HG03196 (cell line): Measurements from ENCODE around the gene DCDC2C.
"Not testable (repeated sequence)": the region's sequence is repeated elsewhere in the genome, so short reads cannot be mapped to it uniquely, and the experiment has no call there.

ENCODE experiments used
- ATAC-seq: cut with Tn5 transposase; IDR thresholded peaks from one replicate; pipeline ENCODE4 v1.9.1; 2021; ENCODE audit not compliant: unreplicated experiment

Gene DCDC2C

DNA sequence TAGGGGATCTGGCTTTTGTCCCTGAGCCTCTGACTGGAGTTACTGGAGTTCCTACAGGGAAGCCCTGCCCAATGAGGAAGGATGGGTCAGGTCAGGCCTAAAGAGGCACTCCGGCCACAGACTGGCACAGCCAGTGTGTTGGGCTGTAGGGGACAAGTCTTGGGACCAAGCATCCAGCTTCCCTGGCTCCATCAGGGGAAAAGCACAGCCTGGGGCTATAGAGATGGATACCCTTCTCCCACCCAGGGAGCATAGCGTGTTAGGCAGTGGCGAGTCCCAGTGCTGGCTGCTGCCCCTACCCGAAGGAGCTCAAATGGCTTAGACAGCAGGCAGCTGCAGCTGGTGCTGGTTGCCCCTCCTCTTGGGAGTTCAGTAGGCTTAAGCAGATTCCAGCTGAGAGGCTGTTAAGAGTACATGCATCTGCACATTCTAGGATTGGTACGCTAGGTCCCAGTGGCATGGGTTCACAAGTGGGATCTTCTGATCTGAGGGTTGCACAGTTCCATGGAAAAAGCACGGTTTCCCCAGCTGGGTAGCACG lies 111.4 kb downstream of the DCDC2C start:
- ATAC-seq, result no peak

DNA sequence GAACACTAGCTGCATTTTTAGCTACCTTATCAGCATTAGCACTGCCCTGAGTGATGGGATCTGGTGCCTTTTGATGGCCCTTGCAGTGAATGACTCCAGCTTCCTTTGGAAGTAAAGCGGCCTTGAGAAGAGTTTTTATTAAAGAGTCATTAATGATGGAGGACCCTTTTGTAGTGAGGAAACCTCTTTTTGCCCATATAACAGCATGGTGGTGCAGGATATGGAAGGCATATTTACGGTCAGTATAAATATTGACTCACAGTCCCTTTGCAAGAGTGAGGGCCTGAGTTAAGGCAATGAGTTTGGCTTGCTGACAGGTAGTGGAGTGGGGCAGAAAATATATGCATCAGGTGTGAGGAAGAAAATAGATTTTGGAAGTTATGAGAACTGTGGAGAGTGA lies 113.8 kb downstream of the DCDC2C start:
- not testable (repeated sequence) for ATAC-seq

DNA sequence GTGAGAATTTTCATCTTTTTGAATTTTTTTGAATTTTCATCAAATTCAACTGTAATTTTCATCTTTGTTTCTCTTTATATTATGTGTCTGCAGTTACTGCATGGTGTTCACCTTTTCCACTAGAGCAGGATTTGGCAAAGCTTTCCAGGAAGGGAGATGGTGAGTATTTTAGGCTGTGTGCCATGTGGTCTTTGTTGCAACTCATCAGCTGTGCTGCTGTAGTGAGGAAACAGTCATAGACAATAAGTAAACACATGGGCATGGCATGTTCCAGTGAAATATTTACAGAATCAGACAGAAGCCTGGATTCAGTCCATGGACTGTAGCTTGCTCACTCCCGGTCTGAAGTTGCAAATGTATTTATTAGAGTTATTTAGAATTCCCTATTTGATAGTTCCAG lies 120.4 kb downstream of the DCDC2C start:
- no peak for ATAC-seq

DNA sequence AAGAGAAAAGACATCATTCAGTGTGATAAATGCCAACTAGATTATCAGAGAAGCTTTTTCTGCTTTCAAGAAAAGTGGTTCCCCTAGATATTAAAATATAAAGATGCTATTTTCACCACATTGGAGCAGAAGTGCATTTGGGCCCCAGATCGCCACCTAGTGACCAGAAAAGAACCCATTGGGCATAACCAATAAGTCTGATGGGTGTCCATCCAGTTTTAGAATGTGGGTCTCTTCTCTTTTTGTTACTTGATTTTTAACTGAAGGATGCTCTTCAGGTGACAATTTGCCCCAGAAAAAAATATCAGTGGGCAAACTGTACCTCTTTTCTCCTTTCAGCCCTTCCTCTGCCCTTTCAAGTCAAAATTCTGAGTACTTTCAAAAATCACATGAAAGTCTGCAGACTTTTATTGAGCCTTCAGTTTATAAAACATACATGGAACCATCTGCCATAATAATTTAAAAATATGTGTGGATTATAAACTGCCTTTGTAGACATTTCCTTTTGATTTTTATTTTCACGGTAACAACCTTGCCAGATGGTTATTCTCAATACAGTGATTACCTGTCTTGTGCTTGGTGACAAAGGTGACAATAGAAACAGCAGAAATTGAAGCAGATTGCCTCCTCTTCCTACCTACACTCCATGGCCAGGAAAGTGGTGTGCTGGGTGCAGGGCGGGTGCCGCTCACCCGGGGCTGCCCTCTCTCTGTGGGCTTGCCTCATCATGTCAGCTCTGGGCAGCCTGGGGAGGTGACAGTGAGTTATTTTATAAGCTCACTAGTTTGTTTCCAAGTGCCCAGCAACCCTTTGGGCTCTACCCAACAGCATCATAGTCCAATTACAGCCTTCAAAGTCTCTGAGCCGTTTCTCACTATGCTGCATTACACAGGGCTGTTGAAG lies 124.5 kb downstream of the DCDC2C start:
- no peak for ATAC-seq

DNA sequence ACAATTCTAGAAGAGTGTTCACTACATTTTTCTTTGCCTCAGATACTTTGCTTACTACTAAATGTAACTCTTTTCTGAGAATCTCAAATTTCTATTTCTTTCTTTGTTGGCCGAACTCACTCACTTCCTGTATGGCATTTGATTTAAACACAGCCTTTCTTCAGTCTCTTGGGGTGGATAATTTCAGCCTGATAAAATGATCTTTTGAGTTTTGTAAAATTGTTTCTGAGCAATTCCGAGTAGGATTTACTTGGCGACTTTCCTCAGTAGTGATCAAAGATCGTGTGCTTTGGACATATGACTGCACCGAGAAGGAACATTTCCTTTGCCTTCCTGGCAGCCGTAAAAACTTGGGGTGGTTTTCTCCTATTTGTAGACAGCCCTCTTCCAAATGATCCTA lies 127.4 kb downstream of the DCDC2C start:
- ATAC-seq, result no peak

DNA sequence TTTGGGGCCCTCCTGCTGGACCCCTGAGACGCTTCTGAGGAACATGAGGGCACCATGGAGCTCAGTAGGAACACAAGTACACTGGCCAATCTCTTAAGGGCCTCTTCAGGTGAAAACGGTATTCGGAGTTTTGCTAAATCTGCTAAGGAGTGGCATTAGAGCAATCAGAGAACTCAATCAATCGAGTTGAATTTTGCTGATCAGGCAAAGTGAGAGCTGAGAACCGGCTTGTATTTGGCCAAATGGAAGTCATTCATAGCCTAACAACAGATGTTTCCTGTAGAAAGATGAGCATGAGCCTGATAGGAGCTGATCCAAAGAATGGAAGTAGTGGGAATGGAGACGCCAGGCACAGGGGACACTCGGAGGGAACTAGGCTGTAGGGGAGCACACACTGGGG lies 133.7 kb downstream of the DCDC2C start:
- no peak for ATAC-seq

DNA sequence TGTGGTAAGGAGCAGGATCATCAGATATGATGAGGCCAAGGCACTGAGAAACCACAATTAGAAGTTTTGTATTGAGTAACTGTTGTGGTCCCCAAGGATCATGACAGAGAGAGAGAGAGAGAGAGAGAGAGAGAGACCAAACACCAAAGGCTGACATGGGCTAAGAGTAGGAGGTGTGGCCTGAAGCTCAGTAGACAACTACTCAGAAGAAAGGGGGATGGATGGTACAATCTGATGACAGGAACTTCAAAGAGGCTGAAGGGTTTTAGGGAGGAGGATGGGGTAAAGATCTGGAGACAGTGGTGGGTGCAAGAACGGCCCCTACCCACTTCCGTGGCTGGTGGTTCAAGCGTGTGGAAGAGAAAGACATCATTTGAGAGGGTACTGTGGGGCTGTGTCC lies 135.0 kb downstream of the DCDC2C start:
- ATAC-seq, result no peak

DNA sequence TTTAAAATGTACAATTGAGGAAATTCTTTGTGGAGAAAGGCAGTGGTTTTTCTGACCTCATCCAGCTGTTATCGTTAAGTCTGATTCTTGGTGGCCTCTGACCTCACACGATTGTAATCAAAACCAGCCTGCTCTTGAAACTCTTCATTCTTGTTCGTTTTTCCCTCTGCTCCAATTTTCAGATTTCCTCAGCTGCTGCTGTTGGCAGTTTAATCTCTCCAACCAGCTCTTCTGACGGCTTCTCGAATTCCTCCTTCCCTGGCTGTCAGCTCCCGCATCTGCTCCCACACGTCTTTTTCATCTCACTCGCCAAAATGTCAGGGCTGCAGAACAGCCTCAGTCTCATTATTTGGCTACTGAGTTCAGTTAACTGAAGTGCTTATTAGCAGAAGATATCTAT lies 136.1 kb downstream of the DCDC2C start:
- no peak for ATAC-seq

DNA sequence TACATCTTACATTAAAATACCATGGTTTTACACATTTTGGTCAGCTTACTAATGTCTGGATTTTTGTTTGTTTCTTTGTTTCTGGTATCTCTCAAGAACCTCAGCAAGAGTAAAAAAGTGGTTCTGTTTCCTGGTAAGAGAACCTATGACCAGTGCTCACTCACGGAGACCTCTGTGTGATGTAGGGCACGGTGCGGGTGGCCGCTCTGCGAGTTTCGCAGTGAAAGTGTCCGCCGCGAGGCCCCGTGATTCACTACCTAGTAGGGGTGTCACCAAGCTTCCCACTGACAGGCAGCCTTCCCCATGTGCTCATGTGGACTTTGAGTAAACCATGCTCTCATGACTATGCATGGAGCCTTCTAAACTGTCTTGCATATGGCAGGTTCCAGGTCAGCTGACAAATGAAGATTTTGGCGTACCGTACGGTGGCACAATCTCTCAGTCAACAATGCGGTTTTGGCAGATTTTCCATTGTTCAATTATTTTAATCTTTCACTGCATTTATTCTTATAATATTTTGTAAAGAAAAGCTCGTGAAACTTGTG lies 137.3 kb downstream of the DCDC2C start:
- no peak for ATAC-seq

DNA sequence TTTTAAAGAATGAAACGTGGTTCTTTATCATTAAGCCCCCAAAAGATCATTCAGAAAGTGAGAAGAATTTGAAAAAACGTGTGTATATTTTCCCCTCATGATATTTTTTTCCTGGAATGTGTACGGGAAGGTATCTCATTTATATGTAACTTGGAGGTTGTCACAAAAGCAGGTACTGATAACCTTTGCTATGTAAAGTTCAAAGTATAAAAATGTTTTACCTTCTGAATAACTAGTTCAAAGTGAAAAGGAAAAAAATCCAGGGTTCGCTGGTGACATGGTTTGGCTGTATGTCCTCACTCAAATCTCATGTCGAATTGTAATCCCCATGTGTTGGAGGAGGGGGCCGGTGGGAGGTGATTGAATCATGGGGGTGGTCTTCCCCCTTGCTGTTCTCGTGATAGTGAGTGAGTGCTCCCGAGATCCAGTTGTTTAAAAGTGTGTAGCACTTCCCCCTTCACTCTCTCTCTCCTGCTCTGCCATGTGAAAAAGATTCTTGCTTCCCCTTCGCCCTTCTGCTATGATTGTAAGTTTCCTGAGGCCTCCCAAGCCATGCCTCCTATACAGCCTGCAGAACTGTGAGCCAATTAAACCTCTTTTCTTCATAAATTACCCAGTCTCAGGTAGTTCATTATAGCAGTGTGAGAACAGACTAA lies 144.2 kb downstream of the DCDC2C start:
- no peak for ATAC-seq

DNA sequence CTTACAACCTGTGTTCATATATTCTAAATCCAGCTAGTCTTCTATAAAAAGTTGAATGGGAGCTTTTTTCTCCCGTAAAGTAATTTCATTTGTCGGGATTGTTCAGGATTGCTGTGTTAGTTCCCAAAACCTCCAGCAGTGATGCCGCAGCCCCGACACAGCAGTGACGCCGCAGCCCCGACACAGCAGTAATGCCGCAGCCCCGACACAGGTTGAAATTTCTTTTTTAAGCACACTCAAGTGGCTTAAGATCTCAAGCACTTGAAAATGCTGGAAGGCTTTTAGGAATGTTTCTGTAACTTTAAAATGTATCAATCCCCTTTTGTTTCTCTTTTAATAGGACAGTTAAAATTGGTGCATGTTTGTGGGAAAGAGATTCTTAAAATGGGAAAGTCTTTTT lies 145.4 kb downstream of the DCDC2C start:
- ATAC-seq, result no peak

DNA sequence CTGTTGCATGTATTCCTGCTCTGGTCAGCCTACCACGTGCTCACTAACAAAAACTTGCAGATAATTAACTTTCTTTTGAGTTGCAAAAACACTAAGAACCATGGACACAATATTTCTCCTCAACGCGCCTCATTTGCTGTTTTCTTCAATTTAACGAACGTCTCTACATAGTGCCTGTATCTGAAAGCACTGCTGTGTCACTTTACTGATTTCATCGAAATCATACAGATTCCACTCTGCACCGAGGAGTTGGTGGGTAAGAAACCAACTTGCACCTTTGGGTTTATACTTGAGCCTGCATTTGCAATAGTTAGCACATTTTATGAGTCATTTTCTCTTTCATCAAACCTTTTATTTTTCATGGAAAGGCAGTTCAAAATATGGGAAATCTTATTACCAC lies 145.8 kb downstream of the DCDC2C start:
- no peak for ATAC-seq

DNA sequence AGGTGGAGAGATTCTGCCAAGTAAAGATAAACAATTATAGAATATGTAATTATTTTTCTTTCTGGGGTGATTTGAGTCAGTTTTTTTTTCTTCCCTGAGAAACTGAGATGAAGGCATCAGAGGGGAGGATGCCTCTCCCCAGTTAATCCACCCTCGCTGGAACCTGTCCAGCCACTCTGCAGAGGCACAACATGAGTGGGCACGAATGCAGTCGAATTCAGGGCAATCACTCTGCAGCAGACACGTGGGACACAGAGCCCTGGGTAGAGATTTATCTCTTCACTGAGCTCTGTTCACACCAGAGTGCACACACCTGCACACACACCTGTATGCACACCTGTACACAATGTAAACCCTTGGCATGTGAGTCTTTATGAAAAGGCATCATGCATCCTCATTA lies 154.2 kb downstream of the DCDC2C start:
- ATAC-seq, result no peak

DNA sequence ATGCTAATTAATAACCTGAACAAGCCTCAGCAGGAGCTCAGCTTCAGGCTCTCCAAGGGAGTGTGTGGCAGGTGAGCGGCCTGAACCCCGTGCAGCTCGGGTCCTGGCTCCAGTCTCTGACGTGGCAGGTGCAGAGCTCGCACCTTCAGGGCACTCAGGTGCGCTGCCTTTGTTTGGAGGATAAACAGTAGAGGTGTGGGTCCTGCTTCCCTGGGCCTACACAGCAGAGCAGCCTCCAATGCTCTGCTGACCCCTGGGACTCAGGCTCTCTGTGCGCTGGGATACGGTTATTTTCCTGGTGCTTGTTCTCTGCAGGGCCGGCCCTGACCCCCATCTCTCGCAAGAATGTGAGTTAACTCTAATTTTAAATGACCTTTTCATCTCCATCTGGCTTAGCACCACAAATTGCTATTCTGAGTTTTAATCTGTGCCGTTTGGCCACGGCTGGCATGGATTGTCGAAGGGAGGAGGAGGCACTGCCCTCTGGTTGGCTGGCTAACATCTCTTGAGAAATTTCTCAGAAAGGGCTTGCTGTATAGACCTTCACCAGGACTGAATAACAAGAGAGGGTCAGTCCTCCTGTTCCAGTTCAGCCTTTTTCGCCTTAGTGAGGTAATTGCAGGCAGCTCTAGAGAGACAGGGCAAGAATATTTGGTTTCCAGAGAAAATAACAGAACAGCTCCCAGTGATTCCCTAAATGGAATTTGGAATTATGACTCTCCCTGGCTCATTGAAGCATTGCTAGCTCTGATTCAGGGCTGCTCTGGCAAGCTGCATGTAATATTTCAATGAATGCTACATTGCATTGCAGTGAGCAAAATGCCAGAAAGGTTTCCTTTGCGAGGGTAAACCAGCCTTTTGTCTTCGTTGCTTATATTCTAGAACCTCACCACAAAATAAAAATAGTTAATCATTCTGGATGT lies 161.8 kb downstream of the DCDC2C start:
- no peak for ATAC-seq

DNA sequence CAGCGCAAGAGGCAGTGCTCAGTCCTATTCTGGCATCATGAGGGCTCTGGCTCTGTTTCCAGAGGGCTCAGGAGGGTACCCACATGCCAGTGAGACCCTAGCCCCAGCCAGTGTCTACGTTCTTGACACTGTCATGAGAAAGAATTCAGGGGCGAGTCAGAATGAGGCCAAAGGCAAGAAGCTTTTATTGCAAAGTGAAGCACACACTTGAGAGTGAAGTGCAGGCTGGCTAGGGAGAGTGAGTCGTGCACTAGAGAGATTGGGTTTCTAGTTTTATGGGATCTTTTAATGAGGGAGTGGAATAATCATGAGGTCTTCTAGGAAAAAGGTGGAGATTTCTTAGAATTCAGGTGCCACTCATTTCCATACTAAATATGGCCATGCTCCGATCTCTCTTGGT lies 164.1 kb downstream of the DCDC2C start:
- no peak for ATAC-seq

DNA sequence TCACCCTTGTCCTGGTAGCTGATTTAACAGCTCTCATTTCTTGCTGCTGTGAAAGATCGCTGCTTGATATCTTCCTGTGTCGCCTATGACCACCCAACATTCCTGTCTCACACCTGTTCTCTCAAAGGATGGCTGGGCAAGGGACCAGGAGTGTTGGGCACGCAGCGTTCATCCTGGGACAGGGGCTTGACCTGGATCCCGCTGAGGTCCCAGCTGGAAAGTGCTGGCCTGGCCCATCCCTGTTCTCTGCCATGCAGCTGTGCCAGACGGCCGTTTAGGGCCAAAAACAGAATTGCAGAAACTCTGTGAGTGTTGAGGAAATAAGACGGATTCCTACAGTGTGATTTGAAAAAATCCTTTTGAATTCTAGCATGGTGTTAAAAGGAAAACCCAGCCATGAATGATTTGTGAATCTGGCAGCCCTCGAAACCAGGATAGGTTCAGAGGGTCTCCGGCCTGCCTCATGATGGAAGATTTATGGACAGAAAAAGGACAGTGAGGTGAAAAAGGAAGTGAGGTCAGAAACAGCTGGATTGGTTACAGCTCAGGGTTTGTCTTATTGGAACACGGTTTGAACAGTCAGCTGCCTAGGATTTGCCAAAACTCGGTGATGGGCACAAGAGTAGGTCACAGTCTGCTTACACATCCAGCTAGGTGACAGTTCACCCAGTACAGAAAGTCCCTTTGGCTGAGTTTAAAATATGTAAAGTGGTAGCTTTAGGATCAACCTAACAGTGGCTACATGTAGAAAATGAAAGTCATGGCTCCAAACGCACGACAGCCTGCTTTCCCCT lies 164.8 kb downstream of the DCDC2C start:
- no peak for ATAC-seq

DNA sequence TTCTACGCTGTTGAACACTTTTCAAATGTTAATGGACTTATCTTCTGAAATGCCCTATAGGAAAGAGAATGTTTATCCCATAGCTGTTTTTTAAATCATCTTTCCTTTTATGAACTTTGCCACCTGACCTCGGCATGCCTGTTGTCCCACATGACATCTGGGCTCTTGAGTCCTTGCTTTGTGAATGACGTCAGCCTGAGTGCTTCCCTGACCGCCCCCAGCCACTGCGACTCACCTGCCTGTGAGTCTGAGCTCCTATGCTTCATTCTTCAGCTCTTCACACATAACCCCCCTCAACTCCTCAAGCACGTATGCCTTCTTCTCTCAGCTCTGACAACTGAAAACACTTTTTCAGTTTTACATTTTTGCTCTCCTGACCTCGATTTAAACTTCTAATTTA lies 166.8 kb downstream of the DCDC2C start:
- ATAC-seq, result no peak

DNA sequence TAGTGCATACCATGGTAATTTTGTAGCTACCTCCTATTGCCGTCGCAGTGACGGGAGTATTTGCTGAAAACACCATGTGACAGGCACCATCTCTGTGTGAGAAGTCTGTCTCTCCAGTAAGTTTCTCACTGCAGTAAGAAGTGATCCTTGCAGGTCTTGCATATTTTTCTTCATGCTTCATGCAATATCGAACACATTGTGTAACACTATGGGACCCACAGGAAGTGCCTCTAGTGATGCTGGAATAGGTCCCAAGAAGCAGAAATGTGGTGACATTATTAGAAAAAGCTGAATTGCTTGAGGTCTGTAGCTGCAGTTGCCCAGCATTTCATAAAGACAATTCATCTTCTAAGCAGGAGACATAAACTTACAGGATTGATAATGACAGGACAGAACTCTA lies 167.6 kb downstream of the DCDC2C start:
- ATAC-seq, result no peak

DNA sequence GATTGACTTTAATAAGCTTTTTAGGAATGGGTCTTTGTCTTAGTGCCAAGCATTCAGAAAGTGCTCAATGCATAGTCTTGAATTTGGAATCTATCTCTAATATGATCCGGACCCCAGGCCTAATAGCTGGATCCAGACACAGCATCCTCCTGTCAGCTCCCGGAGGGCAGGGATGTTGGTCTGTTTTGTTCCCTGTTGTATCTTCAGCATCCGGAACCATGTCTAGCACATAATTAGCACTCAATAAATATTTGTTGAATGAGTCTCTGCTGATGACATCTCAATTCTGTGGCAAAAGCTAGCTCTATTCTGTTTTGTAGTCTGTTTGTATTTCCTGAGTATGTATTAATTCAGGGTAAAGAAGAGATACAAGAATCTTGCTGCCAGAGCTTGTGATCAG lies 169.1 kb downstream of the DCDC2C start:
- ATAC-seq, result no peak

DNA sequence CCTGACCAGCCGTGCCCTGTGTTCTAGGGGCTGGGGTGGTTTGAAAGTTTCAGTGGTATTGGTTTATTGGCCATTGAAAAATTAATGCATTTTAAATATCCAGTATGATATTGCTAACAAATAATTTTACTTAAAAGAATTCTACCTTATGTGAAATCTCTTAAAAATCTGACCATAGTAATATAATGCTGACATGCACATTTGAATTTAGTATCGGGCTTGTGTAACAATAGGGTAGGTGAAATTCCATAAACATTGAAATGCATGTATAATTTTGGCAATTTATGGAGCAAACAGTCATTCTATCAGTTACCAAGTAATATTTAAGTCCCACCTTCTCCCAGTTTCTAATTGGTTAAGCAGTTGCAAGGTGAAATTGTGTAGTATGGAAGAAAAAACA lies 170.5 kb downstream of the DCDC2C start:
- no peak for ATAC-seq
